Spleen (tissue), 7 donors: Measurements from ENCODE around the gene IRAK1.

ENCODE experiments used
- POLR2A ChIP-seq, 3 donors: fragments of 450-650 bp; IDR thresholded peaks; one replicate each; pipeline ENCODE4 v1.5.1; 2017; ENCODE audit warnings: antibody characterized with exemption in 3 of 3, mild to moderate bottlenecking in 1 of 3
- TF ChIP-seq, protein P1 (sequence below), 11 experiments: fragments of 200-600 bp in 7 of 11; fragments of 450-650 bp in 4 of 11; sonication (generic) in 4 of 11; IDR thresholded peaks in 8 of 11; conservative IDR thresholded peaks in 3 of 11; 1 replicate in 7 of 11; 2 replicates in 4 of 11; pipeline versions ENCODE4 v1.4.0 to v1.8.0; 2016 to 2021; ENCODE audit warnings: antibody characterized with exemption in 11 of 11, inconsistent platforms in 4 of 11, mild to moderate bottlenecking in 1 of 11
- donor health status: DM: no; HTN: no; CAD: no; lungs with moderate emphysema.
- donor health status: DM: no; HTN: no; CAD: no.
- donor health status: DM: no; HTN: no; CAD: no.

DNA sequence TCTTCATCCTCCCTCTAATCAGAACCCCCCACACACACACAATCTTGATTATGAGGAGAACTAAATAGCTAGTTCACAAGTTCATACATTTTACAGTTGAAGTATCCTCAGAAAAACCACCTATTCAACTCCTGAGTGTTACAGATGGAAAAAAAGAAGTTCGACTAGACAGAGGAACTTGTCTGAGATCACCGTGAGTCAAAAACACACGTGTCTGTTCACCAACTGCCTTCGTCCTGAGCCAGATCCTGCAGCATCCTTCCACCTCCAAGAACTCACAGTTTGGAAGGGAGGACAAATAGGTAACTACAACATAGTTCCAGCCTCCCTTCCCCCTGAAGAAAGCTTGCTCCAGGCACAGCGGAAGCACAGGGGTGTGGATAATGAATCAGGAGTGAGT, 19.0 kb upstream of the IRAK1 start:
- TF ChIP-seq, protein P1, sequence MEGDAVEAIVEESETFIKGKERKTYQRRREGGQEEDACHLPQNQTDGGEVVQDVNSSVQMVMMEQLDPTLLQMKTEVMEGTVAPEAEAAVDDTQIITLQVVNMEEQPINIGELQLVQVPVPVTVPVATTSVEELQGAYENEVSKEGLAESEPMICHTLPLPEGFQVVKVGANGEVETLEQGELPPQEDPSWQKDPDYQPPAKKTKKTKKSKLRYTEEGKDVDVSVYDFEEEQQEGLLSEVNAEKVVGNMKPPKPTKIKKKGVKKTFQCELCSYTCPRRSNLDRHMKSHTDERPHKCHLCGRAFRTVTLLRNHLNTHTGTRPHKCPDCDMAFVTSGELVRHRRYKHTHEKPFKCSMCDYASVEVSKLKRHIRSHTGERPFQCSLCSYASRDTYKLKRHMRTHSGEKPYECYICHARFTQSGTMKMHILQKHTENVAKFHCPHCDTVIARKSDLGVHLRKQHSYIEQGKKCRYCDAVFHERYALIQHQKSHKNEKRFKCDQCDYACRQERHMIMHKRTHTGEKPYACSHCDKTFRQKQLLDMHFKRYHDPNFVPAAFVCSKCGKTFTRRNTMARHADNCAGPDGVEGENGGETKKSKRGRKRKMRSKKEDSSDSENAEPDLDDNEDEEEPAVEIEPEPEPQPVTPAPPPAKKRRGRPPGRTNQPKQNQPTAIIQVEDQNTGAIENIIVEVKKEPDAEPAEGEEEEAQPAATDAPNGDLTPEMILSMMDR (IDR thresholded peaks at IDR 0.05 in 8 of 11, conservative IDR thresholded peaks at IDR 0.05 in 3 of 11), result no peak
- TF ChIP-seq POLR2A (IDR thresholded peaks at IDR 0.05), result no peak
